Hypothalamus (tissue), 51 donors: Measurements from ENCODE around the gene PRMT1.

ENCODE experiments used
- DNase-seq, 51 donors: peaks; one replicate each; lab custom pipeline; 2025; lab: John Stamatoyannopoulos, UW

Gene PRMT1

GRCh38 chr19:49651029-49651819 is 25.8 kb upstream of the PRMT1 start:
- DNase-seq = no peak

GRCh38 chr19:49651820-49652550 is 25.1 kb upstream of the PRMT1 start:
- no peak for DNase-seq

GRCh38 chr19:49652551-49653465 is 24.3 kb upstream of the PRMT1 start:
- DNase-seq = no peak

GRCh38 chr19:49653466-49653806 is 23.6 kb upstream of the PRMT1 start:
- DNase-seq = no peak

- no peak for DNase-seq
Measured at GRCh38 chr19:49654581-49654980, 22.5 kb upstream of the PRMT1 start.

- DNase-seq = no peak
Measured at GRCh38 chr19:49655570-49656455, 21.3 kb upstream of the PRMT1 start.

GRCh38 chr19:49656456-49657109 is 20.5 kb upstream of the PRMT1 start:
- no peak for DNase-seq

GRCh38 chr19:49657493-49658138 is 19.5 kb upstream of the PRMT1 start:
- DNase-seq = no peak

- DNase-seq = no peak
Measured at GRCh38 chr19:49658139-49658517, 18.9 kb upstream of the PRMT1 start.

GRCh38 chr19:49658566-49659442 is 18.3 kb upstream of the PRMT1 start:
- no peak for DNase-seq

GRCh38 chr19:49660338-49660961 is 16.6 kb upstream of the PRMT1 start:
- no peak for DNase-seq

- DNase-seq = no peak
Measured at GRCh38 chr19:49662011-49662410, 15.1 kb upstream of the PRMT1 start.

- DNase-seq = no peak
Measured at GRCh38 chr19:49663224-49663623, 13.8 kb upstream of the PRMT1 start.

GRCh38 chr19:49664171-49665035 is 12.7 kb upstream of the PRMT1 start:
- DNase-seq = peak; percentile 32 to 93 (median 78)

GRCh38 chr19:49665036-49665350 is 12.1 kb upstream of the PRMT1 start:
- peak in 1 of 51 donors; percentile 55 for DNase-seq

- peak; percentile 55 to 98 (median 93) for DNase-seq
Measured at GRCh38 chr19:49665351-49666119, 11.5 kb upstream of the PRMT1 start, which contains the start of the genes BCL2L12 and IRF3. TSS of gene BCL2L12 (plus strand) at chr19:49665933. CDS start at chr19:49666693, 760 bp downstream. TSS of gene IRF3 (minus strand) at chr19:49665857. CDS start at chr19:49664838, 1,019 bp downstream.
